Naive thymus-derived CD8-positive, alpha-beta T cell (primary cell): ENCODE measurements around the gene NCAPG2. TPM values are rescaled to one million over a fixed set of nuclear protein-coding genes. Genes with fewer than 3 reads are reported as not detected.
A peak's percentile ranks its signal among the peaks of the same experiment; 100 is the strongest.

ENCODE experiments used
- ATAC-seq, 2 donors: fragments of 150-1000 bp; cut with Tn5 transposase in 1 of 2; sonication (Bioruptor Pico), chemical (Tn5 transposase) in 1 of 2; 1 replicate in 1 of 2; 2 replicates in 1 of 2; pipeline ENCODE4 v1.10.0; 2021; ENCODE audit warnings: mild to moderate bottlenecking in 2 of 2, moderate library complexity in 2 of 2
- POLR2A ChIA-PET: fragments of 350-600 bp; sonication (Branson Sonifier 250); formaldehyde crosslinking; loops from one replicate; lab custom pipeline; 2021; ENCODE audit warnings: antibody characterized with exemption; lab: Charles Lee
- DNase-seq, 10 donors: peaks; one replicate each; pipeline versions ENCODE4 v3.0.0 to v3.0.0-alpha.2; 2020 to 2022
- H3K27ac Mint-ChIP-seq, 10 donors: one replicate each; pipeline ENCODE4 v1.8.0; 2020 to 2022; ENCODE audit warnings: mild to moderate bottlenecking in 10 of 10, mixed read lengths in 10 of 10, moderate library complexity in 4 of 10, inconsistent platforms in 1 of 10
- H3K27me3 Mint-ChIP-seq, 5 donors: one replicate each; pipeline ENCODE4 v1.8.0; 2021 to 2022; ENCODE audit warnings: mixed read lengths in 5 of 5
- H3K36me3 Mint-ChIP-seq, 3 donors: one replicate each; pipeline ENCODE4 v1.8.0; 2020 to 2022; ENCODE audit warnings: mixed read lengths in 3 of 3, mild to moderate bottlenecking in 2 of 3, inconsistent platforms in 1 of 3
- H3K4me1 Mint-ChIP-seq, 4 donors: one replicate each; pipeline ENCODE4 v1.8.0; 2021 to 2022; ENCODE audit warnings: mixed read lengths in 4 of 4
- H3K4me3 Mint-ChIP-seq, 10 donors: one replicate each; pipeline ENCODE4 v1.8.0; 2020 to 2022; ENCODE audit warnings: mild to moderate bottlenecking in 10 of 10, mixed read lengths in 10 of 10, moderate library complexity in 6 of 10, inconsistent platforms in 1 of 10
- H3K9me3 Mint-ChIP-seq, 9 donors: one replicate each; pipeline ENCODE4 v1.8.0; 2020 to 2022; ENCODE audit warnings: mixed read lengths in 9 of 9, mild to moderate bottlenecking in 3 of 9, inconsistent platforms in 1 of 9, moderate library complexity in 1 of 9
- polyA plus RNA-seq, 3 donors: library from polyadenylated mRNA; unstranded; fragments of 300-500 nt; fragmentation: Illumina TruSeq; gene quantifications; one replicate each; pipeline ENCODE4 v1.2.3, GENCODE V29; 2021
- total RNA-seq, 8 experiments: library from RNA in 2 of 8; stranded (reverse) in 2 of 8; gene quantifications; one replicate each; pipeline ENCODE4 v1.2.3 and lab custom pipeline; 2021 to 2026

NCAPG2 gene
- total and polyA plus RNA-seq, 5 experiments from 2014 or later: 2.4 to 7.7 (median 3.7) TPM

GRCh38 chr7:158742065-158742821, 37.6 kb upstream of the NCAPG2 start:
- ATAC-seq: no peak
- Mint-ChIP-seq H3K4me3 (no peak overlapping the region), H3K27ac (peak overlapping the region in 3 of 10 donors; percentile 53 to 71 (median 59)), H3K27me3 (no peaks in the 10 kb centered on the region), H3K4me1 (peaks cover 2 to 12% (median 6%) of the 10 kb centered on the region in 4 donors), H3K36me3 (peaks cover 0 to 93% (median 22%) of the 10 kb centered on the region in 3 donors), H3K9me3 (no peaks in the 10 kb centered on the region)
- no peak for DNase-seq
- POLR2A ChIA-PET: no interaction called here

GRCh38 chr7:158741294-158741666, 36.7 kb upstream of the NCAPG2 start:
- peaks cover 2 to 12% (median 6%) of the 10 kb centered on the region in 4 donors for H3K4me1 Mint-ChIP-seq
- no peak for DNase-seq
- H3K9me3 Mint-ChIP-seq: no peaks in the 10 kb centered on the region
- POLR2A ChIA-PET: no interaction called here
- peaks cover 0 to 91% (median 21%) of the 10 kb centered on the region in 3 donors for H3K36me3 Mint-ChIP-seq
- peak overlapping the region in 2 of 10 donors; percentile 81 to 82 for H3K27ac Mint-ChIP-seq
- H3K4me3 Mint-ChIP-seq: no peak overlapping the region
- no peaks in the 10 kb centered on the region for H3K27me3 Mint-ChIP-seq
- ATAC-seq: no peak

- Mint-ChIP-seq H3K36me3 (peaks cover 0 to 91% (median 24%) of the 10 kb centered on the region in 3 donors), H3K27me3 (no peaks in the 10 kb centered on the region), H3K4me1 (peaks cover 2 to 12% (median 6%) of the 10 kb centered on the region in 4 donors), H3K27ac (peak overlapping the region in 6 of 10 donors; percentile 31 to 82 (median 58)), H3K9me3 (no peaks in the 10 kb centered on the region), H3K4me3 (peak overlapping the region in 1 of 10 donors; percentile 46)
- DNase-seq (no peak), ATAC-seq (no peak)
- POLR2A ChIA-PET: no interaction called here
Observed at GRCh38 chr7:158740657-158741293, 36.2 kb upstream of the NCAPG2 start.

- Mint-ChIP-seq H3K36me3 (peaks cover 0 to 91% (median 26%) of the 10 kb centered on the region in 3 donors), H3K27me3 (no peaks in the 10 kb centered on the region), H3K27ac (peak overlapping the region in 6 of 10 donors; percentile 33 to 82 (median 58)), H3K4me3 (peak overlapping the region in 1 of 10 donors; percentile 46), H3K4me1 (peaks cover 2 to 12% (median 6%) of the 10 kb centered on the region in 4 donors), H3K9me3 (no peaks in the 10 kb centered on the region)
- ATAC-seq: no peak
- no peak for DNase-seq
- POLR2A ChIA-PET: no interaction called here
Observed at GRCh38 chr7:158740013-158740656, 35.5 kb upstream of the NCAPG2 start.

- POLR2A ChIA-PET: no interaction called here
- H3K4me1 Mint-ChIP-seq: peaks cover 3 to 12% (median 7%) of the 10 kb centered on the region in 4 donors
- ATAC-seq (no peak), DNase-seq (no peak)
- H3K9me3 Mint-ChIP-seq: no peaks in the 10 kb centered on the region
- H3K27me3 Mint-ChIP-seq: no peaks in the 10 kb centered on the region
- H3K27ac Mint-ChIP-seq: peak overlapping the region in 2 of 10 donors; percentile 6 to 77
- H3K4me3 Mint-ChIP-seq: no peak overlapping the region
- peaks cover 5 to 93% (median 28%) of the 10 kb centered on the region in 3 donors for H3K36me3 Mint-ChIP-seq
Observed at GRCh38 chr7:158738841-158739240, 34.2 kb upstream of the NCAPG2 start.

GRCh38 chr7:158737064-158737695, 32.6 kb upstream of the NCAPG2 start:
- H3K36me3 Mint-ChIP-seq: peaks cover 5 to 88% (median 27%) of the 10 kb centered on the region in 3 donors
- no peaks in the 10 kb centered on the region for H3K9me3 Mint-ChIP-seq

GRCh38 chr7:158735935-158736334, 31.3 kb upstream of the NCAPG2 start:
- POLR2A ChIA-PET: no interaction called here
- Mint-ChIP-seq H3K27ac (peak overlapping the region in 1 of 10 donors; percentile 59), H3K4me3 (no peak overlapping the region), H3K36me3 (peaks cover 5 to 89% (median 27%) of the 10 kb centered on the region in 3 donors), H3K27me3 (no peaks in the 10 kb centered on the region), H3K4me1 (peaks cover 5 to 20% (median 8%) of the 10 kb centered on the region in 4 donors), H3K9me3 (no peaks in the 10 kb centered on the region)
- DNase-seq (no peak), ATAC-seq (no peak)

More at GRCh38 chr7:158737064-158737695, 32.6 kb upstream of the NCAPG2 start:
- no peak overlapping the region for H3K4me3 Mint-ChIP-seq
- H3K4me1 Mint-ChIP-seq: peaks cover 3 to 22% (median 7%) of the 10 kb centered on the region in 4 donors
- peak overlapping the region in 4 of 10 donors; percentile 15 to 68 (median 32) for H3K27ac Mint-ChIP-seq
- no peaks in the 10 kb centered on the region for H3K27me3 Mint-ChIP-seq
- ATAC-seq (no peak), DNase-seq (no peak)
- POLR2A ChIA-PET: no interaction called here

GRCh38 chr7:158734861-158735260, 30.3 kb upstream of the NCAPG2 start:
- ATAC-seq (no peak), DNase-seq (no peak)
- no peaks in the 10 kb centered on the region for H3K9me3 Mint-ChIP-seq
- POLR2A ChIA-PET: no interaction called here
- peaks cover 5 to 89% (median 25%) of the 10 kb centered on the region in 3 donors for H3K36me3 Mint-ChIP-seq
- peak overlapping the region in 7 of 10 donors; percentile 13 to 88 (median 42) for H3K27ac Mint-ChIP-seq
- no peaks in the 10 kb centered on the region for H3K27me3 Mint-ChIP-seq
- H3K4me3 Mint-ChIP-seq: no peak overlapping the region
- peaks cover 3 to 10% (median 7%) of the 10 kb centered on the region in 4 donors for H3K4me1 Mint-ChIP-seq

- Mint-ChIP-seq H3K27ac (peak overlapping the region in 3 of 10 donors; percentile 11 to 48 (median 24)), H3K4me3 (peak overlapping the region in 1 of 10 donors; percentile 20), H3K4me1 (peaks cover 6 to 10% (median 9%) of the 10 kb centered on the region in 4 donors), H3K27me3 (no peaks in the 10 kb centered on the region), H3K9me3 (no peaks in the 10 kb centered on the region), H3K36me3 (peaks cover 5 to 86% (median 22%) of the 10 kb centered on the region in 3 donors)
- DNase-seq: no peak
- POLR2A ChIA-PET: no interaction called here
- no peak for ATAC-seq
Observed at GRCh38 chr7:158733775-158734494, 29.3 kb upstream of the NCAPG2 start.

- Mint-ChIP-seq H3K4me3 (no peak overlapping the region), H3K27ac (peak overlapping the region in 3 of 10 donors; percentile 22 to 49 (median 46)), H3K36me3 (peaks cover 5 to 80% (median 18%) of the 10 kb centered on the region in 3 donors), H3K4me1 (peaks cover 6 to 12% (median 11%) of the 10 kb centered on the region in 4 donors), H3K27me3 (no peaks in the 10 kb centered on the region), H3K9me3 (no peaks in the 10 kb centered on the region)
- ATAC-seq (no peak), DNase-seq (no peak)
- POLR2A ChIA-PET: no interaction called here
Observed at GRCh38 chr7:158733220-158733519, 28.6 kb upstream of the NCAPG2 start.

- Mint-ChIP-seq H3K9me3 (no peaks in the 10 kb centered on the region), H3K4me3 (no peak overlapping the region), H3K4me1 (peaks cover 6 to 12% (median 11%) of the 10 kb centered on the region in 4 donors), H3K36me3 (peaks cover 5 to 76% (median 18%) of the 10 kb centered on the region in 3 donors), H3K27me3 (no peaks in the 10 kb centered on the region), H3K27ac (peak overlapping the region in 6 of 10 donors; percentile 6 to 49 (median 43))
- DNase-seq (no peak), ATAC-seq (peak in 1 of 2 donors; percentile 29)
- POLR2A ChIA-PET: no interaction called here
Observed at GRCh38 chr7:158732494-158733219, 28.1 kb upstream of the NCAPG2 start.
